ENCODE results near the gene CNKSR3.

GRCh38 chr6:154555073-154555677 lies 44.7 kb upstream of the CNKSR3 start:
- TF ChIP-seq, protein P1, sequence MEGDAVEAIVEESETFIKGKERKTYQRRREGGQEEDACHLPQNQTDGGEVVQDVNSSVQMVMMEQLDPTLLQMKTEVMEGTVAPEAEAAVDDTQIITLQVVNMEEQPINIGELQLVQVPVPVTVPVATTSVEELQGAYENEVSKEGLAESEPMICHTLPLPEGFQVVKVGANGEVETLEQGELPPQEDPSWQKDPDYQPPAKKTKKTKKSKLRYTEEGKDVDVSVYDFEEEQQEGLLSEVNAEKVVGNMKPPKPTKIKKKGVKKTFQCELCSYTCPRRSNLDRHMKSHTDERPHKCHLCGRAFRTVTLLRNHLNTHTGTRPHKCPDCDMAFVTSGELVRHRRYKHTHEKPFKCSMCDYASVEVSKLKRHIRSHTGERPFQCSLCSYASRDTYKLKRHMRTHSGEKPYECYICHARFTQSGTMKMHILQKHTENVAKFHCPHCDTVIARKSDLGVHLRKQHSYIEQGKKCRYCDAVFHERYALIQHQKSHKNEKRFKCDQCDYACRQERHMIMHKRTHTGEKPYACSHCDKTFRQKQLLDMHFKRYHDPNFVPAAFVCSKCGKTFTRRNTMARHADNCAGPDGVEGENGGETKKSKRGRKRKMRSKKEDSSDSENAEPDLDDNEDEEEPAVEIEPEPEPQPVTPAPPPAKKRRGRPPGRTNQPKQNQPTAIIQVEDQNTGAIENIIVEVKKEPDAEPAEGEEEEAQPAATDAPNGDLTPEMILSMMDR (IDR thresholded peaks at IDR 0.05; ENCODE audit: low read depth, low read length) = no peak
- TF ChIP-seq EZH2phosphoT487 (IDR thresholded peaks at IDR 0.05; ENCODE audit: low read depth) = no peak

Data from OCI-LY3 (cell line).